Measurements from ENCODE around the gene SLC39A8. TPM values are rescaled to one million over a fixed set of nuclear protein-coding genes. Genes with fewer than 3 reads are reported as not detected.
"Not testable (repeated sequence)": the region's sequence is repeated elsewhere in the genome, so short reads cannot be mapped to it uniquely, and the experiment has no call there.

Gene SLC39A8
- total RNA-seq, 1 donor from 2014 or later: 7.6 TPM

DNA sequence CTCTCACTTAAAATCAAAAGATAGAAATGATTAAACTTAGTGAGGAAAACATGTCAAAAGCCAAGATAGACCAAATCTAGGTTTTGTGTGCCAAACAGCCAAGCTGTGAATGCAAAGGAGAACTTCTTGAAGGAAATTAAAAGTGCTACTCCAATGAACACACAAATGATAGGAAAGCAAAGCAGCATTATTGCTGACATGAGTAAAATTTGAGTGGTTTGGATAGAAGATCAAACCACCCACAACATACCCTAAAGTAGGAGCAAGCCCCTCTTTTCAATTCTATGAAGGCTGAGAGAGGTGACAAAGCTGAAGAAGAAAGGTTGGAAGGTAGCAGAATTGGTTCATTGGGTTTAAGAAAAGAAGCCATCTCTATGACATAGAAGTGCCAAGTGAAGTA is 56.8 kb downstream of the SLC39A8 start:
- FAIRE-seq (no peak), DNase-seq (ENCODE audit: low read depth) (no peak)
- TF ChIP-seq, protein P1, sequence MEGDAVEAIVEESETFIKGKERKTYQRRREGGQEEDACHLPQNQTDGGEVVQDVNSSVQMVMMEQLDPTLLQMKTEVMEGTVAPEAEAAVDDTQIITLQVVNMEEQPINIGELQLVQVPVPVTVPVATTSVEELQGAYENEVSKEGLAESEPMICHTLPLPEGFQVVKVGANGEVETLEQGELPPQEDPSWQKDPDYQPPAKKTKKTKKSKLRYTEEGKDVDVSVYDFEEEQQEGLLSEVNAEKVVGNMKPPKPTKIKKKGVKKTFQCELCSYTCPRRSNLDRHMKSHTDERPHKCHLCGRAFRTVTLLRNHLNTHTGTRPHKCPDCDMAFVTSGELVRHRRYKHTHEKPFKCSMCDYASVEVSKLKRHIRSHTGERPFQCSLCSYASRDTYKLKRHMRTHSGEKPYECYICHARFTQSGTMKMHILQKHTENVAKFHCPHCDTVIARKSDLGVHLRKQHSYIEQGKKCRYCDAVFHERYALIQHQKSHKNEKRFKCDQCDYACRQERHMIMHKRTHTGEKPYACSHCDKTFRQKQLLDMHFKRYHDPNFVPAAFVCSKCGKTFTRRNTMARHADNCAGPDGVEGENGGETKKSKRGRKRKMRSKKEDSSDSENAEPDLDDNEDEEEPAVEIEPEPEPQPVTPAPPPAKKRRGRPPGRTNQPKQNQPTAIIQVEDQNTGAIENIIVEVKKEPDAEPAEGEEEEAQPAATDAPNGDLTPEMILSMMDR (IDR thresholded peaks at IDR 0.05; ENCODE audit: insufficient read depth, low read length, severe bottlenecking): no peak
- no peaks in the 10 kb centered on the region for H3K27me3 ChIP-seq (ENCODE audit: control insufficient read depth, insufficient read depth, low read length)
- H3K36me3 ChIP-seq (ENCODE audit: control insufficient read depth, insufficient read depth, low read length): no peaks in the 10 kb centered on the region
- H3K4me3 ChIP-seq (ENCODE audit: low read depth, low read length): no peak overlapping the region

DNA sequence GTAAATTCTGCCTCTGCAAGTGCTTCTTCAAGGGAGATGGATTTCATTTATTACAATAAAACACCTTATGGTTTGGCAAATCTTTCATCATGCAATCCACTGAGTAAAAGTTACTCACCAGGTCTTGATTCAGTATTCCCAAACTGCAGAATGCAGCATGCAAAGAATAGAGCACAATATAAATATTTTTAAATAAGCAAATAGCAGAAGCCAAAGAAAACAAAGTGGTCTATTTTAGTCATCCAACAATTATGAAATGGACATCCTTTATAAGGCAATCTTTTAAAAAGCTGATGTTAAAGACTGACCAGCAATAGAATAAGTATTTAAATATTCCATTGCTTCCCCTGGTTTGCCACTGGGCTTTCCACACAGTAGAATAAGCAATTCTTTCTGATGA is 59.5 kb downstream of the SLC39A8 start:
- FAIRE-seq (no peak), DNase-seq (ENCODE audit: low read depth) (peak; percentile 2)
- no peaks in the 10 kb centered on the region for H3K27me3 ChIP-seq (ENCODE audit: control insufficient read depth, insufficient read depth, low read length)
- H3K36me3 ChIP-seq (ENCODE audit: control insufficient read depth, insufficient read depth, low read length): no peaks in the 10 kb centered on the region
- H3K4me3 ChIP-seq (ENCODE audit: low read depth, low read length): no peak overlapping the region
- TF ChIP-seq, protein P1 (IDR thresholded peaks at IDR 0.05; ENCODE audit: insufficient read depth, low read length, severe bottlenecking): no peak

DNA sequence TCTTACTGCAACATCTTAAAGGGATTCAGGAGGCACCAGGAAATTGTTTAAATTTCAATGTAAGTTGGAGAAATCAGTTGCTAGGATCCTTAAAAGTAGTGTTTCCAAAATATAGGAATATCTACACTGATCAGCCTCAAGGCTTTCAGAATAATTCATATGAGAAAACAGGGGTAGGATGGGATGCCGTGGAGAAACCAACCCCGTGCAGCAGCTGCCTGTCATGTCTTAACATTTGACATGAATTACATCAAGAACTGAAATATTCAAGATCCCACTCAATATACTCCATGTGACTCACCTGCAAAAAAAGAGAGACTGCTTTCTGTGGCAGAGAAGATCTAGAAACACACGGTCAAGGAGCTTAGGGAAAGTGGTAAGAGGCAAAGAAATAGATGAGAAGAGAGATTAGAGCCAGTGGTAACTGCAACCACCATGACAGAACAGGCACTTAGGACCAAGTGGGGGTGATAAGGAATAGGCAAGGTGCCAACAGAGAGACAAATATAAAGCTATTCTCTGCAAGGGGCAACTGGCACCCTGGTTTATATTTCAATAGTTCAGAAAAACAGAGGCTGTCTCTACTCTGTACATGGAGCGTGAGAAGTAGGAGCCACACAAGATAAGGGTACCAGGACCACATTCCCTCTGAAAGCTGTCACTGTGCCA is 64.0 kb downstream of the SLC39A8 start:
- Histone ChIP-seq H3K4me3 (ENCODE audit: low read depth, low read length) (no peak overlapping the region), H3K36me3 (ENCODE audit: control insufficient read depth, insufficient read depth, low read length) (no peaks in the 10 kb centered on the region), H3K27me3 (ENCODE audit: control insufficient read depth, insufficient read depth, low read length) (no peaks in the 10 kb centered on the region)
- DNase-seq (ENCODE audit: low read depth) (no peak), FAIRE-seq (no peak)
- TF ChIP-seq, protein P1 (IDR thresholded peaks at IDR 0.05; ENCODE audit: insufficient read depth, low read length, severe bottlenecking): no peak

- DNase-seq (ENCODE audit: low read depth); H3K27me3 ChIP-seq (ENCODE audit: control insufficient read depth, insufficient read depth, low read length); H3K36me3 ChIP-seq (ENCODE audit: control insufficient read depth, insufficient read depth, low read length); FAIRE-seq; H3K4me3 ChIP-seq (ENCODE audit: low read depth, low read length): not testable (repeated sequence)
Observed at GRCh38 chr4:102273317-102273716, 72.0 kb downstream of the SLC39A8 start.

DNA sequence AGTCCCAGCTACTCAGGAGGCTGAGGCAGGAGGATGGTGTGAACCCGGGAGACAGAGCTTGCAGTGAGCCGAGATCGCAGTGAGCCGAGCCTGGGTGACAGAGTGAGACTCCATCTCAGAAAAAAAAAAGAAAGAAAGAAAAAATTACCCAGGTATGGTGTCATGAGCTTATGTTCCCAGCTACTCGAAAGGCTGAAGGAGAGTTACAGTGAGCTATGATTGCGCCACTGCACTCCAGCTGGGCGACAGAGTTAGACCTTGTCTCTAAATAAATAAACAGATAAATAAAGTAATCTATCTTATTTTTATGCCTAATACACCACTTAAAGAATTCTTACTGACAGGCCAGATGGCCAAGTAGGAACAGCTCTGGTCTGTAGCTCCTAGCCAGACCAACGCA is 73.0 kb downstream of the SLC39A8 start:
- no peaks in the 10 kb centered on the region for H3K27me3 ChIP-seq (ENCODE audit: control insufficient read depth, insufficient read depth, low read length)
- TF ChIP-seq, protein P1 (IDR thresholded peaks at IDR 0.05; ENCODE audit: insufficient read depth, low read length, severe bottlenecking): no peak
- no peaks in the 10 kb centered on the region for H3K36me3 ChIP-seq (ENCODE audit: control insufficient read depth, insufficient read depth, low read length)
- H3K4me3 ChIP-seq (ENCODE audit: low read depth, low read length): no peak overlapping the region
- no peak for FAIRE-seq
- DNase-seq (ENCODE audit: low read depth): no peak

DNA sequence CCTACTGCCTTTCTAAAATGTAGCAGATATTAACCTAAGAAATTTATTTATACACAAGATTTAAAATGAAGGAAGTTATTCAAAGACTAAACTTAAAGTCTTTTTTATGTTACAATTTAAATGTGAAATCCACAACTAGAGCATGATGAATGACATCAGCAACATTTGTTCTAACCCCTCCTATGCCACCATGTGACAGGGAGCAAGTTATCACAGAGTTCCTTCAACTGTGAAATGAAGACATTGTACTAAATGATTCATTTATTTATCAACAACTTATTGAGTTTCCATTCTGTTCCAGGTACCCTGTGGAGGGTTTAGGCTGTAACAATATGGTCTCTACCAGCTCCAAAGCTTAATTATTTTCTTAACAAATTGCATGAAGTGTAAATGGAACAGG is 76.9 kb downstream of the SLC39A8 start:
- FAIRE-seq (no peak), DNase-seq (ENCODE audit: low read depth) (peak; percentile 33)
- H3K36me3 ChIP-seq (ENCODE audit: control insufficient read depth, insufficient read depth, low read length): no peaks in the 10 kb centered on the region
- TF ChIP-seq, protein P1 (IDR thresholded peaks at IDR 0.05; ENCODE audit: insufficient read depth, low read length, severe bottlenecking): no peak
- H3K27me3 ChIP-seq (ENCODE audit: control insufficient read depth, insufficient read depth, low read length): no peaks in the 10 kb centered on the region
- H3K4me3 ChIP-seq (ENCODE audit: low read depth, low read length): no peak overlapping the region
